Glutamatergic neuron (in vitro differentiated cells): Measurements from ENCODE around the gene TMCC1. TPM values are rescaled to one million over a fixed set of nuclear protein-coding genes. Genes with fewer than 3 reads are reported as not detected.

Experiments
- DNase-seq: peaks from one replicate; pipeline ENCODE4 v3.0.0; 2022
- H3K27ac Mint-ChIP-seq: one replicate; pipeline ENCODE4 v1.8.0; 2020; ENCODE audit warnings: mild to moderate bottlenecking, mixed read lengths, inconsistent platforms; ENCODE audit not compliant: unreplicated experiment
- H3K27me3 Mint-ChIP-seq: one replicate; pipeline ENCODE4 v1.8.0; 2020; ENCODE audit warnings: mild to moderate bottlenecking, moderate library complexity, mixed read lengths, inconsistent platforms; ENCODE audit not compliant: unreplicated experiment
- H3K36me3 Mint-ChIP-seq: one replicate; pipeline ENCODE4 v1.8.0; 2020; ENCODE audit warnings: mild to moderate bottlenecking, mixed read lengths, inconsistent platforms; ENCODE audit not compliant: unreplicated experiment
- H3K4me1 Mint-ChIP-seq: one replicate; pipeline ENCODE4 v1.8.0; 2020; ENCODE audit warnings: mild to moderate bottlenecking, low read depth, mixed read lengths, inconsistent platforms; ENCODE audit not compliant: unreplicated experiment
- H3K4me3 Mint-ChIP-seq: one replicate; pipeline ENCODE4 v1.8.0; 2020; ENCODE audit warnings: mild to moderate bottlenecking, mixed read lengths, inconsistent platforms; ENCODE audit not compliant: unreplicated experiment
- H3K9me3 Mint-ChIP-seq: one replicate; pipeline ENCODE4 v1.8.0; 2020; ENCODE audit warnings: mild to moderate bottlenecking, moderate library complexity, mixed read lengths, inconsistent platforms; ENCODE audit not compliant: unreplicated experiment
- CTCF ChIP-seq: fragments of 200-600 bp; sonication (generic); IDR thresholded peaks from one replicate; pipeline ENCODE4 v1.5.0; 2021; ENCODE audit not compliant: partially characterized antibody, unreplicated experiment
- total RNA-seq: library from RNA; stranded (reverse); fragmentation: NEBNext Ultra II Directional; extraction: Animal tissue kit (Norgen Biotek cat#: 25700); gene quantifications from one replicate; pipeline ENCODE4 v1.2.1, GENCODE V29; 2021; ENCODE audit not compliant: unreplicated experiment

TMCC1 gene
- total RNA-seq, 1 donor from 2014 or later = 42.2 TPM

- DNase-seq = no peak
- peaks cover 3% of the 10 kb centered on the region for H3K9me3 Mint-ChIP-seq
- peak overlapping the region; percentile 52 for H3K4me3 Mint-ChIP-seq
Measured at GRCh38 chr3:129598000-129598381, 295.5 kb downstream of the TMCC1 start.

More at GRCh38 chr3:129598000-129598381, 295.5 kb downstream of the TMCC1 start:
- Mint-ChIP-seq H3K27me3 (peaks cover 4% of the 10 kb centered on the region), H3K36me3 (no peaks in the 10 kb centered on the region), H3K27ac (peak overlapping the region; percentile 86), H3K4me1 (peaks cover 37% of the 10 kb centered on the region)
- TF ChIP-seq CTCF = no peak

Other genes starting within 250 kb of the TMCC1 start
- 1.7 TPM for gene TRH, start 81.0 kb upstream of the TMCC1 start, total RNA-seq
- gene ALG1L2, start 188.1 kb upstream of the TMCC1 start, total RNA-seq = 1.9 TPM